AG04449 (cell line): Measurements from ENCODE around the gene PDK1.

Experiments
- CTCF ChIA-PET: fragments of 350-600 bp; formaldehyde crosslinking; extraction: SDS; loops from one replicate; lab custom pipeline; 2021; ENCODE audit warnings: antibody characterized with exemption; lab: Yijun Ruan, JAX
- POLR2A ChIA-PET: fragments of 400-600, 350-600 bp; formaldehyde crosslinking; extraction: SDS; loops from one replicate; lab custom pipeline; 2020; ENCODE audit warnings: antibody characterized with exemption, inconsistent platforms; lab: Yijun Ruan, JAX
- DNase-seq: peaks from one replicate; pipeline ENCODE4 v3.0.0-alpha.2; 2010; ENCODE audit warnings: low read depth, low spot score
- H3K4me3 ChIP-seq: 2 replicates; pipeline ENCODE4 v1.5.1; 2011; ENCODE audit warnings: low read depth, mild to moderate bottlenecking, control low read depth, low read length
- CTCF ChIP-seq: IDR thresholded peaks from one replicate; pipeline ENCODE4 v1.5.1; 2011; ENCODE audit warnings: mild to moderate bottlenecking, moderate library complexity, low read length, control low read depth, inconsistent platforms; ENCODE audit not compliant: insufficient read depth; ENCODE audit errors: missing control alignments

Gene PDK1

GRCh38 chr2:172612051-172612450 lies 56.2 kb downstream of the PDK1 start:
- DNase-seq, result no peak
- no peak for TF ChIP-seq CTCF
- ChIA-PET POLR2A (no interaction called here), CTCF (interaction anchor here (1.0 to 1.9 kb wide), 7 partner anchors 14 to 320 kb away, joined by 3 to 11 read pairs (median 4); no protein-coding TSS in a partner anchor)
- H3K4me3 ChIP-seq, result no peak overlapping the region

DNA sequence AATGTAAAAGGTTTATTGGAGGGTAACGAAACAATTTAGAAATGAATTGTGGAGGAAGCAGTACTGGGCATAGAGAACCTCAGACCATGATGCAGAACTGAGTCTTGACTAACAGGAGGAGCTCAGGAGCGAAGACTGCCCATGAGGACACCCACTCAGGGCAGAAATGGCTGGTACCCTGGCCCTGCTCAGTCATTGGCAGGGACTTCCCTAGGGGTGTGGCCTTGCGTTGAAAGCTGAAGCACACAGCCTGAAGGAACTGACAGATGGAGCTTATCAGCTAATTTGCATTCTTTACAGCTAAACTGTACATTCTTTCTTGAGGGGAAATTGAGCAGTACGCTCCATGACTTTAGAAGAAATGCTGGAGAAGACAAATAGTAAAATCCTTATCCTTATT lies 57.1 kb downstream of the PDK1 start:
- CTCF ChIA-PET, result interaction anchor here (0.6 to 1.9 kb wide), 10 partner anchors 15 to 320 kb away, joined by 3 to 11 read pairs (median 4); no protein-coding TSS in a partner anchor

DNA sequence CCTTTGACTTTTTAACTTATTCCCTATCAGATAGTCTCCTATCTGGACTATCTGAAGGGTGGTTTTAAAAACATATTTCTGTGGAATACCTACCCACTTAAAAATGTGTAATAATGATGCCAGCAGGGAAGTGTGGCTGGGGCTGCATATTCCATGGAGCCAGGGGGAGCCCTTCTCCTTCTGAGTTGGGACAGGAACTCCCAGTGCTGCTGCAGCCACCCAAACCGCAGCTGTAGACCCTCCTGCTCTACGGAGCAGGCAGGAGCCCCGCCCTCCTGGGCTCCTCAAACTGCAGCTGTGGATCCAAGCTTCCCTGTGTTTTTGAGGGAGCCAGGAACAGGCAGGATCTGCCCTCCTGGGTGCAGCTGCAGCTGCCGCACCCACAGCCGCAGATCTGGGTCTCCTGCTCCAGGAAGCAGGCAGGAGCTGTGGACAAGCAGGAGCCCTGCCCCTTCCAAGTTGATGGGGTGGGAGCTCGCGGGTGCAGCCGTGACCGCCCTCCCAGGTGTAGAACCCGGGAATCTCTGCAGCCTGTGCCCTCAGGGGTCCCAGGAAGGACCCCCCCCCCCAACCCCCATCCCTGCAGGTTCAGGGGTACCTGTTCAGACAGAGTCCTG lies 57.8 kb downstream of the PDK1 start:
- POLR2A ChIA-PET, result interaction anchor here (0.6 to 0.9 kb wide), 2 partner anchors 41 to 79 kb away, joined by 3 to 4 read pairs; no protein-coding TSS in a partner anchor
- TF ChIP-seq CTCF, result no peak
- no peak for DNase-seq
- H3K4me3 ChIP-seq, result no peak overlapping the region
- CTCF ChIA-PET, result interaction anchor here (0.9 to 1.9 kb wide), 8 partner anchors 19 to 319 kb away, joined by 3 to 11 read pairs (median 5); no protein-coding TSS in a partner anchor

More for the DNA sequence above, 57.1 kb downstream of the PDK1 start:
- no peak for DNase-seq
- H3K4me3 ChIP-seq, result no peak overlapping the region
- TF ChIP-seq CTCF, result no peak
- POLR2A ChIA-PET, result interaction anchor here (0.6 to 0.9 kb wide), 3 partner anchors 42 to 318 kb away, joined by 3 to 4 read pairs (median 3); no protein-coding TSS in a partner anchor

DNA sequence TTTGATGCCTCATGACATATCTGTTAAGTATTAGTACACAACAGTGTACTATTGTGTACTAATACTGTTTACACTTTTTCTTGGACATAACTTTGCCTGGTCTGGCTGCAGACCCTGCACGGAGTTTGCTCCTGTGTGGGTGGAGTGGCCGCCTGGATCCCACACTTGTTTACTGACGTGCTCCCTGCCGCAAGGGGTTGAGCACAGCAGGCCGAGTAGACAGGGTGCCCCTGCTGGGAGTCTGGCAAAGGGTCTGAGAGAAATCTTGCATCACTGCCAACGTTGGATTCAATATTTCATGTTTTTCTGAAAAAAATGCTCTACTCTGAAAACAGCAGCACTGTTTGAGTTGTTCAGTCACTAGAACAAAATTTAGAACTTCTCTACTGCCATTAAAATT lies 59.0 kb downstream of the PDK1 start:
- no peak for TF ChIP-seq CTCF
- ChIA-PET CTCF (interaction anchor here (1.6 kb wide), 1 partner anchor 20 kb away, joined by 4 read pairs; no protein-coding TSS in a partner anchor), POLR2A (no interaction called here)
- no peak overlapping the region for H3K4me3 ChIP-seq
- DNase-seq, result no peak

DNA sequence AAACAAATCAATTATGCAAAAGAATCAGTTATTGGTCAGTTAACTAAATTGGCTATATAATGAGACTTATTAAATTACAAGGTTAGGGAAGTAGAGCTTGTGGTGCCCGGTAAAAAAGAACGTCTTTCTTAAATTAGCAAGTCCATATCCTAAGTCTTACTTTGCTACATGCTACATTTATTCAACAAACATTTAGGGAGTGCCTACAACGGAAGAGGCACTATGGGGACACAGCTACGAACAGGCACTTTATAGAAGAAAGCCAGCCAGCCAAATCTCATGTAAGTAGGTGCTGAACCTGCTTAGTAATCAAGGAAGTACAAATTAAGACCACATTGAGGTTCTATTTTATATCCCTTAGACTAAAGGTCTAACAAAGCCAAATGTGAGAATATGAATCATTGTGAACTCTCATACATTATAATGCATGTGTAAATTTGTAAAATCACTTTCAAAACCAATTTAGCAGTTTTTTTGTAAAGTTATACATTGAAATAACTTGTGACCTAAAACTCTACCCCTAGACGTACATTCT lies 59.9 kb downstream of the PDK1 start:
- no peak for TF ChIP-seq CTCF
- no peak overlapping the region for H3K4me3 ChIP-seq
- DNase-seq, result no peak
- POLR2A ChIA-PET, result no interaction called here
- CTCF ChIA-PET, result interaction anchor here (1.6 kb wide), 1 partner anchor 21 kb away, joined by 4 read pairs; no protein-coding TSS in a partner anchor

GRCh38 chr2:172617115-172617514 lies 61.2 kb downstream of the PDK1 start:
- DNase-seq, result no peak
- no peak for TF ChIP-seq CTCF
- POLR2A ChIA-PET, result no interaction called here
- H3K4me3 ChIP-seq, result no peak overlapping the region
- CTCF ChIA-PET, result no interaction called here
